Stimulated activated naive B cell treated with anti-CD40 and anti-IgM and Interleukin-4, amounts not matched to agents 10 μg/mL and 1 μg/mL and 100 μg/mL, for 72 hours (primary cell): ENCODE data around the gene FAM187B.
"Not testable (repeated sequence)": the region's sequence is repeated elsewhere in the genome, so short reads cannot be mapped to it uniquely, and the experiment has no call there.

Source experiments
- ATAC-seq, 2 donors: fragments of 150-1000 bp; cut with Tn5 transposase; replicated peaks; 2 replicates each; pipeline ENCODE4 v1.10.0; 2021; ENCODE audit warnings: moderate library complexity in 1 of 2
- DNase-seq: peaks from one replicate; pipeline ENCODE4 v3.0.0; 2021
- H3K27ac Mint-ChIP-seq: one replicate; pipeline ENCODE4 v1.8.0; 2022; ENCODE audit warnings: mild to moderate bottlenecking, mixed read lengths
- H3K27me3 Mint-ChIP-seq, 2 donors: one replicate each; pipeline ENCODE4 v1.8.0; 2022; ENCODE audit warnings: mixed read lengths in 2 of 2
- H3K36me3 Mint-ChIP-seq, 2 donors: one replicate each; pipeline ENCODE4 v1.8.0; 2022; ENCODE audit warnings: mixed read lengths in 2 of 2, mild to moderate bottlenecking in 1 of 2
- H3K4me1 Mint-ChIP-seq, 2 donors: one replicate each; pipeline ENCODE4 v1.8.0; 2022; ENCODE audit warnings: mixed read lengths in 2 of 2, mild to moderate bottlenecking in 1 of 2
- H3K4me3 Mint-ChIP-seq, 2 donors: one replicate each; pipeline ENCODE4 v1.8.0; 2022; ENCODE audit warnings: mild to moderate bottlenecking in 2 of 2, mixed read lengths in 2 of 2, moderate library complexity in 1 of 2
- H3K9me3 Mint-ChIP-seq, 2 donors: one replicate each; pipeline ENCODE4 v1.8.0; 2022; ENCODE audit warnings: mixed read lengths in 2 of 2, mild to moderate bottlenecking in 1 of 2

FAM187B gene

GRCh38 chr19:35251456-35251855 is 22.9 kb upstream of the FAM187B start:
- ATAC-seq, result no peak
- H3K4me1 Mint-ChIP-seq, result peaks cover 20 to 26% of the 10 kb centered on the region in 2 donors
- H3K36me3 Mint-ChIP-seq, result peaks cover 8 to 30% of the 10 kb centered on the region in 2 donors
- H3K9me3 Mint-ChIP-seq, result no peaks in the 10 kb centered on the region
- H3K27ac Mint-ChIP-seq, result no peak overlapping the region
- no peak overlapping the region for H3K4me3 Mint-ChIP-seq
- H3K27me3 Mint-ChIP-seq, result no peaks in the 10 kb centered on the region
- DNase-seq, result no peak

- DNase-seq, result no peak
- peak overlapping the region; percentile 89 to 93 for H3K4me3 Mint-ChIP-seq
- no peak for ATAC-seq
- peaks cover 7 to 30% of the 10 kb centered on the region in 2 donors for H3K36me3 Mint-ChIP-seq
- no peaks in the 10 kb centered on the region for H3K9me3 Mint-ChIP-seq
- H3K27me3 Mint-ChIP-seq, result no peaks in the 10 kb centered on the region
- peak overlapping the region; percentile 98 for H3K27ac Mint-ChIP-seq
- H3K4me1 Mint-ChIP-seq, result peaks cover 20 to 26% of the 10 kb centered on the region in 2 donors
Measured at GRCh38 chr19:35249848-35250711, 21.5 kb upstream of the FAM187B start.

- peaks cover 19 to 26% of the 10 kb centered on the region in 2 donors for H3K4me1 Mint-ChIP-seq
- H3K9me3 Mint-ChIP-seq, result no peaks in the 10 kb centered on the region
- ATAC-seq (peak; percentile 3 to 4), DNase-seq (no peak)
- H3K36me3 Mint-ChIP-seq, result peaks cover 5 to 25% of the 10 kb centered on the region in 2 donors
- H3K27ac Mint-ChIP-seq, result peak overlapping the region; percentile 98
- peak overlapping the region; percentile 89 to 93 for H3K4me3 Mint-ChIP-seq
- no peaks in the 10 kb centered on the region for H3K27me3 Mint-ChIP-seq
Measured at GRCh38 chr19:35249146-35249847, 20.8 kb upstream of the FAM187B start.

GRCh38 chr19:35248310-35249145 is 20.0 kb upstream of the FAM187B start, which contains the start of gene LSR:
LSR (plus strand) TSS chr19:35249002; CDS start chr19:35249023, 21 bp downstream.
- DNase-seq, result peak; percentile 75
- Mint-ChIP-seq H3K9me3 (no peaks in the 10 kb centered on the region), H3K27me3 (peaks cover 0 to 5% of the 10 kb centered on the region in 2 donors)

GRCh38 chr19:35247526-35248309 is 19.2 kb upstream of the FAM187B start:
- peaks cover 19 to 26% of the 10 kb centered on the region in 2 donors for H3K4me1 Mint-ChIP-seq
- H3K4me3 Mint-ChIP-seq, result peak overlapping the region; percentile 89 to 93
- peak overlapping the region; percentile 98 for H3K27ac Mint-ChIP-seq
- peaks cover 0 to 5% of the 10 kb centered on the region in 2 donors for H3K27me3 Mint-ChIP-seq
- no peaks in the 10 kb centered on the region for H3K9me3 Mint-ChIP-seq
- ATAC-seq (peak; percentile 51 to 56), DNase-seq (peak; percentile 50)
- H3K36me3 Mint-ChIP-seq, result peaks cover 4 to 17% of the 10 kb centered on the region in 2 donors

More at GRCh38 chr19:35248310-35249145, 20.0 kb upstream of the FAM187B start, which contains the start of gene LSR:
- Mint-ChIP-seq H3K4me1 (peaks cover 19 to 26% of the 10 kb centered on the region in 2 donors), H3K4me3 (peak within 1 kb of the TSS; percentile 89 to 93), H3K27ac (peak within 1 kb of the TSS; percentile 98), H3K36me3 (peaks cover 5 to 22% of the 10 kb centered on the region in 2 donors)
- peak; percentile 86 to 90 for ATAC-seq

- ATAC-seq (no peak), DNase-seq (no peak)
- H3K4me1 Mint-ChIP-seq, result peaks cover 19 to 26% of the 10 kb centered on the region in 2 donors
- H3K27me3 Mint-ChIP-seq, result peaks cover 0 to 5% of the 10 kb centered on the region in 2 donors
- no peak overlapping the region for H3K4me3 Mint-ChIP-seq
- no peak overlapping the region for H3K27ac Mint-ChIP-seq
- peaks cover 2 to 13% of the 10 kb centered on the region in 2 donors for H3K36me3 Mint-ChIP-seq
- no peaks in the 10 kb centered on the region for H3K9me3 Mint-ChIP-seq
Measured at GRCh38 chr19:35246466-35247092, 18.0 kb upstream of the FAM187B start.

GRCh38 chr19:35241417-35241816 is 12.9 kb upstream of the FAM187B start:
- Mint-ChIP-seq H3K27me3 (peaks cover 0 to 5% of the 10 kb centered on the region in 2 donors), H3K27ac (no peak overlapping the region), H3K4me3 (no peak overlapping the region)

GRCh38 chr19:35240327-35240726 is 11.8 kb upstream of the FAM187B start:
- DNase-seq (no peak), ATAC-seq (peak; percentile 93 to 96)
- Mint-ChIP-seq H3K9me3 (peaks cover 0 to 6% of the 10 kb centered on the region in 2 donors), H3K36me3 (peaks cover 0 to 9% of the 10 kb centered on the region in 2 donors), H3K27me3 (peaks cover 0 to 5% of the 10 kb centered on the region in 2 donors), H3K4me3 (peak overlapping the region; percentile 58 to 71), H3K4me1 (peaks cover 13 to 29% of the 10 kb centered on the region in 2 donors), H3K27ac (peak overlapping the region; percentile 91)

More at GRCh38 chr19:35241417-35241816, 12.9 kb upstream of the FAM187B start:
- peaks cover 0 to 6% of the 10 kb centered on the region in 2 donors for H3K9me3 Mint-ChIP-seq
- peaks cover 0 to 9% of the 10 kb centered on the region in 2 donors for H3K36me3 Mint-ChIP-seq
- ATAC-seq, result no peak
- H3K4me1 Mint-ChIP-seq, result peaks cover 12 to 26% of the 10 kb centered on the region in 2 donors
- no peak for DNase-seq

- H3K4me3 Mint-ChIP-seq, DNase-seq, ATAC-seq, H3K27me3 Mint-ChIP-seq, H3K27ac Mint-ChIP-seq, H3K9me3 Mint-ChIP-seq, H3K36me3 Mint-ChIP-seq: not testable (repeated sequence)
- peaks cover 13 to 29% of the 10 kb centered on the region in 2 donors for H3K4me1 Mint-ChIP-seq
Measured at GRCh38 chr19:35239597-35239996, 11.1 kb upstream of the FAM187B start.

- H3K27ac Mint-ChIP-seq, result no peak overlapping the region
Measured at GRCh38 chr19:35236638-35237400, 8.3 kb upstream of the FAM187B start.

GRCh38 chr19:35232912-35233311 is 4.4 kb upstream of the FAM187B start:
- Mint-ChIP-seq H3K4me1 (peaks cover 5 to 8% of the 10 kb centered on the region in 2 donors), H3K27ac (no peak overlapping the region), H3K4me3 (no peak overlapping the region)

More at GRCh38 chr19:35236638-35237400, 8.3 kb upstream of the FAM187B start:
- H3K4me1 Mint-ChIP-seq, result peaks cover 13 to 29% of the 10 kb centered on the region in 2 donors
- ATAC-seq, result peak in 1 of 2 donors; percentile 22
- H3K9me3 Mint-ChIP-seq, result peaks cover 0 to 6% of the 10 kb centered on the region in 2 donors
- peaks cover 0 to 9% of the 10 kb centered on the region in 2 donors for H3K36me3 Mint-ChIP-seq
- H3K27me3 Mint-ChIP-seq, result no peaks in the 10 kb centered on the region
- H3K4me3 Mint-ChIP-seq, result no peak overlapping the region
- DNase-seq, result no peak

More at GRCh38 chr19:35232912-35233311, 4.4 kb upstream of the FAM187B start:
- DNase-seq (no peak), ATAC-seq (no peak)
- no peaks in the 10 kb centered on the region for H3K9me3 Mint-ChIP-seq
- H3K27me3 Mint-ChIP-seq, result peaks cover 0 to 4% of the 10 kb centered on the region in 2 donors
- no peaks in the 10 kb centered on the region for H3K36me3 Mint-ChIP-seq
